SH-SY5Y (cell line): ENCODE data around the gene CACNB1.

Experiments used
- GATA2 ChIP-seq: IDR thresholded peaks from 2 replicates; pipeline ENCODE4 v1.6.1; 2011; ENCODE audit warnings: mild to moderate bottlenecking, low read depth, low read length
- GATA3 ChIP-seq: IDR thresholded peaks from 2 replicates; pipeline ENCODE4 v1.6.1; 2011; ENCODE audit warnings: low read depth, mild to moderate bottlenecking, low read length, moderate library complexity

GRCh38 chr17:39161962-39162361 is 35.5 kb downstream of the CACNB1 start:
- TF ChIP-seq GATA3: no peak
- no peak for TF ChIP-seq GATA2
